Tibial artery (tissue), 4 donors: ENCODE data around the gene MAN1C1.

Experiments
- DNase-seq, 2 donors: peaks; one replicate each; pipeline ENCODE4 v3.0.0-alpha.2; 2019
- H3K27ac ChIP-seq, 2 donors: fragments of 200-600 bp; sonication (generic) in 1 of 2; 1 replicate in 1 of 2; 2 replicates in 1 of 2; pipeline ENCODE4 v1.5.1; 2018 to 2019; ENCODE audit warnings: mild to moderate bottlenecking in 1 of 2
- H3K27me3 ChIP-seq, 2 donors: fragments of 200-600 bp; sonication (generic) in 1 of 2; one replicate each; pipeline versions ENCODE4 v1.5.1 to v1.6.0; 2016 to 2019
- H3K36me3 ChIP-seq, 3 donors: fragments of 200-600 bp; sonication (generic) in 2 of 3; one replicate each; pipeline ENCODE4 v1.5.1; 2016 to 2019; ENCODE audit warnings: mild to moderate bottlenecking in 2 of 3
- H3K4me1 ChIP-seq, 4 donors: fragments of 200-600 bp; sonication (generic) in 2 of 4; 1 replicate in 3 of 4; 2 replicates in 1 of 4; pipeline ENCODE4 v1.5.1; 2016 to 2019
- H3K4me3 ChIP-seq, 2 donors: fragments of 200-600 bp; sonication (generic) in 1 of 2; 1 replicate in 1 of 2; 2 replicates in 1 of 2; pipeline ENCODE4 v1.5.1; 2018 to 2019; ENCODE audit warnings: mild to moderate bottlenecking in 2 of 2
- H3K9me3 ChIP-seq, 3 donors: fragments of 200-600 bp; sonication (generic) in 1 of 3; one replicate each; pipeline ENCODE4 v1.5.1; 2016 to 2019
- intact Hi-C: fragments of 100-400 bp; cut with DNase I; formaldehyde crosslinking; loops from one replicate; pipeline ENCODE4 v1.15.0; 2023; ENCODE audit warnings: low total_unique reads
- TF ChIP-seq, protein P1 (sequence below), 2 experiments: fragments of 200-600 bp in 1 of 2; fragments of 450-650 bp in 1 of 2; IDR thresholded peaks; one replicate each; pipeline ENCODE4 v1.5.1; 2017 to 2019; ENCODE audit warnings: antibody characterized with exemption in 2 of 2, mild to moderate bottlenecking in 1 of 2, moderate library complexity in 1 of 2

MAN1C1 gene

DNA sequence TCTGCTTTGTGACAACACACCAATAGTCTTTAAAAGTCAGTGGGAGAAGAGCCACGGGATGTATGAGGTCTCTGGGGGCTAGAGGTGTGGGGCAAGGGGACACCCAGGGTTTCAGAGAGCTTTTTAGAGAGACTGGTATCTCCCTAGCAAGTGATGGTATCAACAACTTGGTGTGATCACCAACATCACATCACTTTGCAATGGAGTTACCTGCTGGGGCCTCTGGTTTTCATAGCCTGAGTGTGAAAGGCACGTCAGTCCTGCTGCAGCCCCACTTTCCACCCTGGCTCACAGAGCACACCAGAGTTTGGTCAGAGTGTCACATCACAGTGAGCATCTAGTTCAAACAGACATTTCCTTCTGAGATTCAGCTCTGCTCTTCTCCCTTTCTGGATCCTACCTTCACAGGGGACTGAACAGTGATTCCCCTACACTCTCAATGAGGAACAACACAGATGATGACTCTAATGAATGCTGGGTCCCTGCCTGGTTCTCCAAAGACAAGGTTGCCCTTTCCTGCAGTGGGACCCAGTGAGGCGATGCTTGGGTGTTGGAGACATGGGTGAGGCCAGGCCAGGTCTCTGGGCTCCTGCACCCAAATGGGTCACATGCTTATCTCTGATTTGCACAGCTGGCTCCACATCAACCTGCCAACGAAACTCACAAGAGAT is 2.0 kb upstream of the MAN1C1 start:
- intact Hi-C loops = loop anchor here (2.0 to 10.0 kb wide), 2 partner anchors 130 to 380 kb away; partner anchors contain the start of gene PAFAH2
- DNase-seq = no peak

GRCh38 chr1:25615172-25615541 is 1.4 kb upstream of the MAN1C1 start:
- no peak overlapping the region for H3K4me3 ChIP-seq
- TF ChIP-seq, protein P1, sequence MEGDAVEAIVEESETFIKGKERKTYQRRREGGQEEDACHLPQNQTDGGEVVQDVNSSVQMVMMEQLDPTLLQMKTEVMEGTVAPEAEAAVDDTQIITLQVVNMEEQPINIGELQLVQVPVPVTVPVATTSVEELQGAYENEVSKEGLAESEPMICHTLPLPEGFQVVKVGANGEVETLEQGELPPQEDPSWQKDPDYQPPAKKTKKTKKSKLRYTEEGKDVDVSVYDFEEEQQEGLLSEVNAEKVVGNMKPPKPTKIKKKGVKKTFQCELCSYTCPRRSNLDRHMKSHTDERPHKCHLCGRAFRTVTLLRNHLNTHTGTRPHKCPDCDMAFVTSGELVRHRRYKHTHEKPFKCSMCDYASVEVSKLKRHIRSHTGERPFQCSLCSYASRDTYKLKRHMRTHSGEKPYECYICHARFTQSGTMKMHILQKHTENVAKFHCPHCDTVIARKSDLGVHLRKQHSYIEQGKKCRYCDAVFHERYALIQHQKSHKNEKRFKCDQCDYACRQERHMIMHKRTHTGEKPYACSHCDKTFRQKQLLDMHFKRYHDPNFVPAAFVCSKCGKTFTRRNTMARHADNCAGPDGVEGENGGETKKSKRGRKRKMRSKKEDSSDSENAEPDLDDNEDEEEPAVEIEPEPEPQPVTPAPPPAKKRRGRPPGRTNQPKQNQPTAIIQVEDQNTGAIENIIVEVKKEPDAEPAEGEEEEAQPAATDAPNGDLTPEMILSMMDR (IDR thresholded peaks at IDR 0.05) = no peak
- H3K36me3 ChIP-seq = no peaks in the 10 kb centered on the region
- H3K27me3 ChIP-seq = no peaks in the 10 kb centered on the region
- peaks cover 0 to 36% (median 26%) of the 10 kb centered on the region in 4 donors for H3K4me1 ChIP-seq
- no peaks in the 10 kb centered on the region for H3K9me3 ChIP-seq
- peak overlapping the region in 1 of 2 donors; percentile 82 for H3K27ac ChIP-seq
- DNase-seq = no peak
- intact Hi-C loops = loop anchor here (2.0 to 10.0 kb wide), 2 partner anchors 130 to 380 kb away; partner anchors contain the start of gene PAFAH2

More for the DNA sequence above, 2.0 kb upstream of the MAN1C1 start:
- no peak overlapping the region for H3K4me3 ChIP-seq
- H3K4me1 ChIP-seq = peaks cover 0 to 31% (median 24%) of the 10 kb centered on the region in 4 donors
- H3K27me3 ChIP-seq = no peaks in the 10 kb centered on the region
- H3K36me3 ChIP-seq = no peaks in the 10 kb centered on the region
- H3K9me3 ChIP-seq = no peaks in the 10 kb centered on the region
- TF ChIP-seq, protein P1 (IDR thresholded peaks at IDR 0.05) = no peak
- peak overlapping the region in 1 of 2 donors; percentile 82 for H3K27ac ChIP-seq

DNA sequence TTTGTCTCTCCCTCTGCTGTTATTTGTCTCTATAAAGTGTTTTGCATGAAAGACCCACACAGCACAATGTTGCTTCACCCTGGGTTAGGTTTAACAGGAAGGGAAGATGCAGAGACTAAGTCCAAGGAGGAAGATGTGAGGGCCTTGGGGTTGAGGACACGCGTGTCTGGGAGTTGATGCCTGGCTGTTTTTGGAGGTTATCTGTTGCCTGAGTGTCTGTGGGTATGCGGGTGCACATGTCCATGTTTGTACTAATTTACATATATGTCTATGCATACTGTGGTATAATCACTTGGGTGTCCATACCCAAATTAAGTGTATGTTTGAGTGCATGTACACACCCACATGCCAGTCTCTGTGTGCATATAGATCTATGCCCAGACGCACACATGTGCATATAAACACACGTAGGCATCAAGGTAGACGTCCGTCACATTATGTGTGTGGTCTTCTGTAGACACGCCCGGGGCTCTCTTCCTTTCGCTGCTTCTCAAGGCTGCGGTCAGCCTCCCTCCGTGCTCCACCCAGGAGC is 962 bp upstream of the MAN1C1 start:
- DNase-seq = no peak
- H3K9me3 ChIP-seq = no peaks in the 10 kb centered on the region
- H3K4me3 ChIP-seq = peak overlapping the region; percentile 56 to 94
- TF ChIP-seq, protein P1 (IDR thresholded peaks at IDR 0.05) = no peak
- peak overlapping the region; percentile 71 to 82 for H3K27ac ChIP-seq
- H3K27me3 ChIP-seq = no peaks in the 10 kb centered on the region
- peaks cover 0 to 41% (median 28%) of the 10 kb centered on the region in 4 donors for H3K4me1 ChIP-seq
- intact Hi-C loops = loop anchor here (2.0 to 10.0 kb wide), 3 partner anchors 79 to 379 kb away; partner anchors contain the start of gene PAFAH2
- H3K36me3 ChIP-seq = no peaks in the 10 kb centered on the region

- no peaks in the 10 kb centered on the region for H3K9me3 ChIP-seq
- intact Hi-C loops = loop anchor here (2.0 to 10.0 kb wide), 2 partner anchors 78 to 378 kb away; partner anchors contain the start of gene PAFAH2
- H3K4me3 ChIP-seq = peak overlapping the region; percentile 78 to 94
- H3K27ac ChIP-seq = peak overlapping the region; percentile 74 to 82
- TF ChIP-seq, protein P1 (IDR thresholded peaks at IDR 0.05) = no peak
- no peaks in the 10 kb centered on the region for H3K27me3 ChIP-seq
- no peaks in the 10 kb centered on the region for H3K36me3 ChIP-seq
- peaks cover 0 to 55% (median 28%) of the 10 kb centered on the region in 4 donors for H3K4me1 ChIP-seq
- no peak for DNase-seq
Observed at GRCh38 chr1:25616987-25617624, 515 bp downstream of the MAN1C1 start.

GRCh38 chr1:25617625-25618432 is 1.2 kb downstream of the MAN1C1 start:
- no peaks in the 10 kb centered on the region for H3K9me3 ChIP-seq
- H3K27me3 ChIP-seq = no peaks in the 10 kb centered on the region
- DNase-seq = peak; percentile 43 to 71
- peak overlapping the region; percentile 74 to 81 for H3K27ac ChIP-seq
- H3K4me1 ChIP-seq = peaks cover 0 to 55% (median 28%) of the 10 kb centered on the region in 4 donors
- TF ChIP-seq, protein P1 (IDR thresholded peaks at IDR 0.05) = no peak
- peak overlapping the region; percentile 78 to 94 for H3K4me3 ChIP-seq
- intact Hi-C loops = loop anchor here (2.0 to 10.0 kb wide), 2 partner anchors 77 to 377 kb away; partner anchors contain the start of gene PAFAH2
- H3K36me3 ChIP-seq = no peaks in the 10 kb centered on the region
